Motor neuron (in vitro differentiated cells): ENCODE results near the gene CNTN5. TPM values are rescaled to one million over a fixed set of nuclear protein-coding genes. Genes with fewer than 3 reads are reported as not detected.
A peak's percentile ranks its signal among the peaks of the same experiment; 100 is the strongest.
"Not testable (repeated sequence)": the region's sequence is repeated elsewhere in the genome, so short reads cannot be mapped to it uniquely, and the experiment has no call there.

ENCODE experiments used
- ATAC-seq, 8 experiments: fragments of 200-7000 bp; cut with Tn5 transposase; replicated peaks in 6 of 8; 2 replicates each; pipeline ENCODE4 v1.8.0; 2021; ENCODE audit warnings: mild to moderate bottlenecking in 8 of 8, moderate library complexity in 8 of 8
- H3K27ac ChIP-seq, 2 donors: fragments of 250-450 bp; sonication (Bioruptor Pico); 2 replicates each; pipeline ENCODE4 v1.9.0; 2021; ENCODE audit warnings: antibody characterized with exemption in 2 of 2, mild to moderate bottlenecking in 2 of 2, moderate library complexity in 1 of 2
- H3K4me1 ChIP-seq, 2 donors: fragments of 250-450 bp; sonication (Bioruptor Pico); replicated peaks in 1 of 2; 2 replicates each; pipeline ENCODE4 v1.6.1; 2021; ENCODE audit warnings: antibody characterized with exemption in 2 of 2, mild to moderate bottlenecking in 2 of 2, moderate library complexity in 1 of 2
- H3K4me3 ChIP-seq, 5 donors: fragments of 250-450 bp; sonication (Bioruptor Pico); 2 replicates each; pipeline ENCODE4 v1.9.0; 2021; ENCODE audit warnings: antibody characterized with exemption in 5 of 5, mild to moderate bottlenecking in 5 of 5, moderate library complexity in 4 of 5
- WGBS, 10 experiments: fragments of 450-650 bp; shearing (Covaris generic); methylation state at CpG; one replicate each; pipeline ENCODE4 v1.0.0; 2022; 5-methylcytosine and 5-hydroxymethylcytosine counted together
- in situ Hi-C, 9 experiments: fragments of 400-800 bp; cut with MboI; loops; one replicate each; pipeline ENCODE4 v1.15.0; 2021; ENCODE audit warnings: low sequenced_read_pairs in 9 of 9, low pct_unique_long_range_greater_than_20kb in 2 of 9; ENCODE audit not compliant: unreplicated experiment in 9 of 9
- total RNA-seq, 8 experiments: library from RNA; unstranded; fragments of 300-600 nt; gene quantifications; 2 replicates each; pipeline versions ENCODE4 v1.2.3 to v1.2.4, GENCODE V29; 2022

The CNTN5 gene
- total RNA-seq, 8 experiments from 2014 or later = 3.1 to 22.7 (median 14.1) TPM; not detected in 2

DNA sequence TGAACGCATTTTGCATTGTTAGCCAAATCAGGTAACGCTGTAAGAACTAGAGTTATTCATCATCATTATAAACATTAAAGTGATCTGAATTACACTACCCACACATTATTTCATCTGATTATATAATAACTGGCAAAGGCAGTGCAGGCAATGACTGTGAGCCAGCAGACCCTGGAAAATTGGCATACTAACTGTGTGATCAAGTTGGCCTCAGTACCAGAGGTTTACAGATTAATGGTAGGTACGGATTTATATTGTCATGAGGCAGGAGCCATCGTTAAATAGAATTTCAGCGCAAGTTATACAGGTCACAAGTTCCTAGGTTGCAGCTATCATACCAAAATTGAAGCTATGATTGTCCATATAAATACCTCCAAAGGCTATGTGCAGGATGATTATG, 225.4 kb downstream of the CNTN5 start:
- Histone ChIP-seq H3K4me1 (no peaks in the 10 kb centered on the region), H3K27ac (no peak overlapping the region), H3K4me3 (no peak overlapping the region)
- WGBS, 10 experiments = 20 to 100% (median 74%) methylated on average over 1 to 5 of the region's 5 CpGs
- in situ Hi-C loops = no loop called here
- ATAC-seq = no peak

DNA sequence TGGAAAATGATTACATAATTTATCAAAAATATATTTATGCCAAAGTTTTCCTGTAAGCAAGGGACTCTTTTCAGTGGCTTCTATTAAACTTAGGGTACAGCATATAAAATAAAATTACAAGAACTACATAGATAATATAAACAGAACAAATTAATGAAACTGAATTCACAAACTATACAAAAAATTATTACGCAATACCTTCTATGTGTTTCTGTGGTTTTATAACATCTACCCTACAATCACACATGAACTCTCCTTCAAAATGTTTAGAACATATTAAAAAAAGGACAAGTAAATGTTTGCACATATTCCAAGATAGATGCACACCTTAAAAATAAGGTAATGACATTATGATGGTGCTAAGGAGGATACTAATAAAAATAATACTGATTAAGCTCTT, 235.9 kb downstream of the CNTN5 start:
- 33 to 100% (median 100%) methylated on average over 1 of the region's 1 CpG; no CpG with 5 or more reads in 2 of the 10 experiments for WGBS, 10 experiments
- in situ Hi-C loops = no loop called here
- ATAC-seq = no peak
- H3K4me1 ChIP-seq = no peaks in the 10 kb centered on the region
- no peak overlapping the region for H3K27ac ChIP-seq
- no peak overlapping the region for H3K4me3 ChIP-seq

DNA sequence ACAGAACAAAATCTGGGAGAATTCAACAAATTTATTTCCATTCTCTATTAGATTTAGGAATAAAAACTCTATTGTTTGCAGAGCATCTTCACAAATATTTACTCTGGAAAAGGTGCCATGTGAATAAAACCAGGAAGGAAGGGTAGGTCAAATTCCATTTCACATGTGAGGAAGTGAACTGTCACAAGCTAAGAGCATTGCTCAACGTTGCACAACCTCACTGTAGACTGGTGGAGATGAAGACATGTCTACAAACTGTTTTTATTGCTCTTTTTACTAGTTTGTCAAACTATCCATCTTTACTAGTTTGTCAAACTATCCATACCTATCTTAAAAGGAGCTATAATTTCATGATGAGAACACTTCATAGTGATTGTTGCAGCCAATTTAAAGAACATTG, 236.4 kb downstream of the CNTN5 start:
- 0 to 75% (median 41%) methylated on average over 1 of the region's 1 CpG; no CpG with 5 or more reads in 4 of the 10 experiments for WGBS, 10 experiments
- ATAC-seq = no peak
- in situ Hi-C loops = no loop called here
- H3K4me1 ChIP-seq = no peaks in the 10 kb centered on the region
- no peak overlapping the region for H3K4me3 ChIP-seq
- H3K27ac ChIP-seq = no peak overlapping the region

DNA sequence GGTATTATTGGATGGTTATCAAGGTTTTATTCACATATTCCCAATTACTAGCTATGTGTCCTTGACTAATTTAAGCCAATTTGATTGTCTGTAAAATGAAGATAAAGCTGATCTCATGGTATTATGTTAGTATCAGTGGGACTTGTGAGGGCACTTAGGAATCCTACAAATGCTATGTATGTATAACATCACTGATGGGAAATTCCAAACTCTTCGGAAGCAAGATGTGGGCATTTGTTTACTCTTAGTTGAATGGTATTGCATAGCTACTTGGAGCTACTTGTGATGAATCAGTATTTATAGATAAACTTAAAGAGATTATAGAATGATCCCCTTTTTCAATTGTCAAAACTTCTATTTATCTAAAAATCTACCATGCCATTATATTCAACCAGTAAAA, 239.9 kb downstream of the CNTN5 start:
- no peak overlapping the region for H3K27ac ChIP-seq
- 0 to 100% (median 83%) methylated on average over 1 of the region's 1 CpG; no CpG with 5 or more reads in 5 of the 10 experiments for WGBS, 10 experiments
- H3K4me3 ChIP-seq = no peak overlapping the region
- in situ Hi-C loops = no loop called here
- no peaks in the 10 kb centered on the region for H3K4me1 ChIP-seq
- ATAC-seq = no peak

DNA sequence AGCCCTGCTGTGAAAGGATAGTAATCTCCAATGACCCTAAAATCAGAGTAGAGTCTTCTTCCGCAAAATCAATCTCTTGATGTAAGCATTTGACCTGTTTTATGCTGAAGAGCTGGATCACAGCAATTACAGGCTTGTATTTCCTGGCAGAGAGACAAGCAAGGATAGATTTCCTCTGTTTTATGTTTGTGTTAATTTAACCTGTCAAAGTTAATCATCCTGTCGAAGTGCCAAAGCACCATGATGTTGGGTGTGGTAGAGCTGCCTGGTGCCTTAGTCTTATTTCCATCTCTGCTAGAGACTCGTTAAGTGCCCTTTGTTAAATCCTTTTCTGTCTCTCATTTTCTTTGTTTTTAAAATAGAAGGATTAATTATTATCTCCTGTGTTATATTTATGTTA, 248.1 kb downstream of the CNTN5 start:
- Histone ChIP-seq H3K4me1 (peaks cover 0 to 6% of the 10 kb centered on the region in 2 donors), H3K4me3 (no peak overlapping the region), H3K27ac (no peak overlapping the region)
- in situ Hi-C loops = no loop called here
- 0 to 61% (median 35%) methylated on average over 1 to 3 of the region's 3 CpGs; no CpG with 5 or more reads in 1 of the 10 experiments for WGBS, 10 experiments
- ATAC-seq = peak in 5 of 8 experiments; percentile 38 to 84 (median 81)

DNA sequence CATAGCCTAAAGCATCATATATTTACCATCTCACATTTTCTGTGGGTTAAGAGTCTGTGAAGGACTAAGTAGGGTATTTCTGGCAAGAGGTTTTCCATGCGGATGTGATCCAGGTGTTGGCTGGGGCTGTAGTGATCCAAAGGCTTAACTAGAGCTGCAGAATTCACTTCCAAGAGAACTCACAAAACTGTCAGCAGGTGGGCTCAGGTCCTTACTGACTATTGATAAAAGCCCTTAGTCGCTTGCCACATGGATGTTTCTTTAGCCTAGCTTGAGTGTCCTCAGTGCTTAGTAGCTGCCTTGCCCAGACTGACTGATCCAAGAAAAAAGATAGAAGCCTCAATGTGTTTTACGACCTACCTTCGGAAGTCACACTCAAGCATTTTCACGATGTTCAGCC, 250.8 kb downstream of the CNTN5 start:
- 0 to 93% (median 69%) methylated on average over 1 to 5 of the region's 5 CpGs; no CpG with 5 or more reads in 1 of the 10 experiments for WGBS, 10 experiments
- in situ Hi-C loops = no loop called here
- no peak for ATAC-seq

DNA sequence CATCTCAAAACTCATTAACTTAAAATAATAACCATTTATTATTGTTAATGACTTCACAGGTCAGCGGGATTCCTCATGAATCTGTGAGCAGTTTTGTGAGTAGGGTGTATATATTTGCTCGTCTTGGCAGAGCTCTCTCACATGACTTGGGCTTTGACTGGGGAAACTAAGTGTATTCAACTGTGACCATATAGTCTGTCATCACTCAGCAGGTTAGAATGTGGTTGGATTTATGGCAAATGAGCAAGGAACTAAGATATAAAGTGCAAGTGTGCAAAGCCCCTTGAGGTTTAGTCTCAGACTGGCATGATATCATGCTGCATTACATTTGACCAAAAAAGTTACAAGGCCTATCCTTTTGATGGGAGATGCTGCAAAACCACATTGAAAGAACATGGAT, 254.8 kb downstream of the CNTN5 start:
- Histone ChIP-seq H3K4me1 (peaks cover 15 to 16% of the 10 kb centered on the region in 2 donors), H3K27ac (no peak overlapping the region), H3K4me3 (no peak overlapping the region)
- in situ Hi-C loops = no loop called here
- WGBS, 10 experiments = 0 to 84% (median 30%) methylated on average over 1 to 2 of the region's 2 CpGs; no CpG with 5 or more reads in 5 of the 10 experiments
- peak in 3 of 8 experiments; percentile 51 to 65 (median 59) for ATAC-seq

More for the DNA sequence above, 250.8 kb downstream of the CNTN5 start:
- H3K4me1 ChIP-seq = peaks cover 6% of the 10 kb centered on the region in 2 donors
- no peak overlapping the region for H3K4me3 ChIP-seq
- no peak overlapping the region for H3K27ac ChIP-seq

DNA sequence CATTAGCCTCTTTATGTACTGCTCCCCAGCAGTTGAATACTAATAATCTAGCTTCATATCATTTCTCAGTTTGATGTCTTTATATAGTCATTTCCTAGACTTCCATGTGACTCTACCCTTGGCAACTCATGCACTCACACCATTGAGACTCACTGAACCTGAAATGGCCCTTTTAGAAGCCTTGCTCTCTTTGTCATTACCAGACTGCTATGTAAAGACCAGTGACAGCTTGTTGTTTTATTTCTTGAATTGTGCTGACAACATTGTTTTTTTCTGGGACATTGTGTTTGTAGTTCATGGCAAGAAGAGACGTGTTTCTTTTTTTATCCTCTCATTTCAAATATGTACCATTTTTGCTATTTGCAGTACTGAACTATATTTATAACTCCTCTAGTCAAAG, 256.5 kb downstream of the CNTN5 start:
- Histone ChIP-seq H3K27ac (no peak overlapping the region), H3K4me1 (peaks cover 15 to 16% of the 10 kb centered on the region in 2 donors), H3K4me3 (no peak overlapping the region)
- peak in 5 of 8 experiments; percentile 98 to 100 (median 99) for ATAC-seq
- 0 to 29% (median 0%) methylated on average over 1 of the region's 1 CpG; no CpG with 5 or more reads in 3 of the 10 experiments for WGBS, 10 experiments
- in situ Hi-C loops = no loop called here

DNA sequence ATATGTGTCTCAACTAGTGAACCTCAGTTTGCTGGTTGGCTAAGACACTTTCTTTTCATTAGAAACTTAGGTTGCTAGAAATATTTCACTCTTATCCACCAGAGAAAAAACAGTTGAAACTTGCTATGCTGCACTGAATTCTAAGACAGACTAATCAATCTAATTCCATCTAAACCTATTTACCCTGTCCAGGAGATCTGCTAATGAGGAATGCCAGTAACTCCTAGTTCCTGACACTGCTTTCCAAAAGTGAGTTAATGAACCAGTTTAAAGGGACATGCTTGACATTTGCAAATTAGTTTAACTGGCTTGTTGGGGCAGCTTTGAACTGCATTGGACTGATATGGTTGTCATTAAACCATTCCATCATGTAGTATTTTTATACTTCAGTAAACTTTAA, 258.5 kb downstream of the CNTN5 start:
- ATAC-seq = no peak
- no peak overlapping the region for H3K4me3 ChIP-seq
- in situ Hi-C loops = no loop called here
- peaks cover 15 to 16% of the 10 kb centered on the region in 2 donors for H3K4me1 ChIP-seq
- no peak overlapping the region for H3K27ac ChIP-seq

DNA sequence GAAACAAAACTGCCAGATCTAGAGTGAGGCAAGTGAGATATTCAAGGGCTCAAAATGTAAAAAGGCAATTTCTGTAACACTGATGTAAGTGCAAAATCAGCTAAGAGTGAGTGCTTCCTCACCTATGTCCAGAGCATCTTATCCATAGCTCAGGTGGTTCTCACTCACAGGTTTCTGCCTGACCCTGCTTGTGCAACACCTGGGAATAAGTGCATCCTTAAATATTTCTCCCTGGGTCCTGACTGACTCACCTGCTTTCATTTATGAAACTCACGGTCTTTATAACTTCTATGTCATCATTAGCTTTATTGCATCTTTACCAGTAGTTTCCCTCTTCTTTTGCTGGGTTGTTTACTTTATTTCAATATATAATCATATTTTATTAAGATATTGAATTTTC, 260.6 kb downstream of the CNTN5 start:
- WGBS, 10 experiments = 8 to 100% (median 100%) methylated on average over 1 of the region's 1 CpG; no CpG with 5 or more reads in 1 of the 10 experiments
- peaks cover 11 to 15% of the 10 kb centered on the region in 2 donors for H3K4me1 ChIP-seq
- no peak overlapping the region for H3K27ac ChIP-seq
- H3K4me3 ChIP-seq = no peak overlapping the region
- no peak for ATAC-seq
- in situ Hi-C loops = no loop called here

DNA sequence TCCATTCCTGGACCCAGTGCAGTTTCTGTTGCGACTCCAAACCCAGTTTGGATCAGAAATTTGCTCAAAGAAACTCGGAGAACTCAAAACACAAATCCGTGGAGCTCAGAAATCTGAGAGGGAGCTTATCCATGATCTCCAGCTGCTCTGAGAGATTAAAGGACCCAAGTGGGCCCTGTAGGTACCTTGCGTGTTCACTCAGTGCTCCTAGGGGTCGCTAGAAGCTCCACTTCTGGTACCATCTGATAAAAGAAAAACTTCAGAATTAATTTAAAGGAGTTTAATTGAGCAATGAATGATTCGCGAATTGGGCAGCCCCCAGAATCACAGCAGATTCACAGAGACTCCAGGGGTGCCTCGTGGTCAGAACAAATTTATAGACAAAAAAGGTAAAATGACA, 277.2 kb downstream of the CNTN5 start:
- H3K27ac ChIP-seq, H3K4me3 ChIP-seq, in situ Hi-C loops, ATAC-seq, H3K4me1 ChIP-seq: not testable (repeated sequence)
- 0 to 93% (median 71%) methylated on average over 1 to 8 of the region's 8 CpGs for WGBS, 10 experiments

DNA sequence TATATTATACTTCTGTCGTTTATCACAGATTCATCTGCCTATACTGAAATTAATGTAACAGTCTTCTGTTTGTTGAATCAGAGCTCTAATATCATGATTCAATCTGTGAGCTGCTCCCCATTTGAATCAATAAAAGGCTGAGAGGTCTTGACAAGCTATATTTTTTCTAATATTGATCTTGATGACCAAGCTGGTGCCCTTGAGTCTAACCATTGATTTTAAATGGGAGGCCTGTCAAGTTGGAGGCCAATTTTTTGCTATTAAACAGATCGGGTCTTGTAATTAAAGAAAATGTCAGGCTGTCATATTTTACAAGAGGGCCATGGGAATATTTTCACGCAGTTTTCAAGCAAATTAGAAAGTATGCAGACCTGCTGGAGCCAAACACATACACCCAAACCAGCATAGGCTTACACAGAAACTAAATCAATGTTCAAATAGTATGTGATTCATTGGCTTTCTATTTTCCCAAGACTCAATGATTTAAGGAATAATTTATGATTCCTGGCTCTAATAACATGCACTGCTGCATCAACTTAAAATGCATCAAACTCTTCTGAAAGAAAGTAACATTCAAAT, 286.9 kb downstream of the CNTN5 start:
- Histone ChIP-seq H3K4me1 (peaks cover 2 to 18% of the 10 kb centered on the region in 2 donors), H3K4me3 (no peak overlapping the region), H3K27ac (no peak overlapping the region)
- 0 to 100% (median 58%) methylated on average over 1 to 3 of the region's 3 CpGs for WGBS, 10 experiments
- in situ Hi-C loops = no loop called here
- peak in 5 of 8 experiments; percentile 70 to 92 (median 85) for ATAC-seq

DNA sequence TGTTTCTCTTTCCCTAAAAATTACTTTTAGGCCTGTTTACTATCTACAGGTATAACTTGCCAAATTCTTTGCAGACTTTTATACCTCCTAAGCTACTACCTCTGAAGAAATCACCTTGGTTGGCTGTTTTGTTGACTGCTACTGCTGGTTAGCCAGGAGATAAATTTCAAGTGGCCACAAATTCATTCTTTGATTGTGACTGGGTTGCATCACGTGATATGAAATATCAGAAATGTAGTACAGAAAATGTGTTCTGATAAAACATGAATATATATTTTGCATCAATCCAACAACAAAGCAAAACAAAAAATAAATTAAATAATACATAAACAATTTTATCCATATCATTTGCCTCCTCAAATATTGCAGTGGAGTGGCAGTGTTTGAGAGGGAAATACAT, 291.1 kb downstream of the CNTN5 start:
- in situ Hi-C loops = no loop called here
- no peak overlapping the region for H3K4me3 ChIP-seq

More for the DNA sequence above, 291.1 kb downstream of the CNTN5 start:
- WGBS, 10 experiments = 29 to 100% (median 64%) methylated on average over 1 of the region's 1 CpG; no CpG with 5 or more reads in 3 of the 10 experiments
- H3K27ac ChIP-seq = no peak overlapping the region
- H3K4me1 ChIP-seq = peaks cover 0 to 18% of the 10 kb centered on the region in 2 donors
- no peak for ATAC-seq
